GM12891 (cell line): Measurements from ENCODE around the gene USP4.

ENCODE experiments used
- PAX5 ChIP-seq: IDR thresholded peaks from 2 replicates; pipeline ENCODE4 v1.6.1; 2011; ENCODE audit warnings: low read length, moderate library complexity, mild to moderate bottlenecking; ENCODE audit not compliant: insufficient read depth, severe bottlenecking
- POLR2A ChIP-seq: IDR thresholded peaks from 2 replicates; pipeline ENCODE4 v1.6.1; 2011; ENCODE audit warnings: low read depth, low read length, control low read depth
- POLR2AphosphoS5 ChIP-seq: IDR thresholded peaks from 2 replicates; pipeline ENCODE4 v1.6.1; 2011; ENCODE audit warnings: low read depth, low read length, control low read depth
- POU2F2 ChIP-seq: IDR thresholded peaks from 2 replicates; pipeline ENCODE4 v1.6.1; 2011; ENCODE audit warnings: low read depth, mild to moderate bottlenecking, control low read depth, low read length, moderate library complexity
- SPI1 ChIP-seq: IDR thresholded peaks from 2 replicates; pipeline ENCODE4 v1.6.1; 2011; ENCODE audit warnings: low read depth, low read length, control low read depth
- TAF1 ChIP-seq: IDR thresholded peaks from 2 replicates; pipeline ENCODE4 v1.6.1; 2011; ENCODE audit warnings: low read depth, low read length, control low read depth

GRCh38 chr3:49305608-49306007 lies 34.2 kb downstream of the USP4 start:
- no peak for TF ChIP-seq PAX5
- no peak for TF ChIP-seq TAF1
- TF ChIP-seq POU2F2: no peak
- no peak for TF ChIP-seq POLR2A
- TF ChIP-seq POLR2AphosphoS5: no peak
- TF ChIP-seq SPI1: no peak
